Fibroblast of mammary gland (primary cell): Measurements from ENCODE around the gene STIM1.
A peak's percentile ranks its signal among the peaks of the same experiment; 100 is the strongest.

Source experiments
- DNase-seq: peaks from one replicate; pipeline ENCODE4 v3.0.0-alpha.2; 2010; ENCODE audit warnings: low read depth
- H3K4me3 ChIP-seq: 2 replicates; pipeline ENCODE4 v1.5.1; 2011; ENCODE audit warnings: low read depth, mild to moderate bottlenecking, low read length, moderate library complexity; ENCODE audit not compliant: control insufficient read depth
- CTCF ChIP-seq: conservative IDR thresholded peaks from 2 replicates; pipeline ENCODE4 v1.5.1; 2011; ENCODE audit warnings: low read depth, low read length, inconsistent platforms; ENCODE audit not compliant: control insufficient read depth, insufficient read depth

STIM1 gene

GRCh38 chr11:3841426-3842350 is 13.8 kb upstream of the STIM1 start:
- peak overlapping the region; percentile 49 for H3K4me3 ChIP-seq
- TF ChIP-seq CTCF, result peak; percentile 72
- DNase-seq, result peak; percentile 84

DNA sequence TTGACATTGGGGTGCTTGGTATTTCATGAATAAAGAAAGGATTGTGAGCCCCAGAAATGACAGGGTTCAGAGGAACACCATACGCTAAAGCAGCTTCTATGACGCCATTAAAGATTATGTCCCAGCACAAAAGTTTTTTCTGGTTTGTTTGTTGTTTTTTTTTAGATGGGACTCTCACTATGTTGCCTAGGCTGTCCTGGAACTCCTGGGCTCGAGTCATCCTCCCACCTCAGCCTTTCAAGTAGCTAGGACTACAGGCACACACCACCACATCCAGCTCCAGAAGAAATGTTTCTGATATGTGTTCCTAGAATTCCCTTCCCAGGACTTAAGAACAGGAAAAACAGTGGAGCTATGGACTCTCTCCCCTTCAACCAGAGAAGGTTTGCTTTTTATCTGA is 12.1 kb upstream of the STIM1 start:
- TF ChIP-seq CTCF, result no peak
- DNase-seq, result no peak
- no peak overlapping the region for H3K4me3 ChIP-seq

- no peak for DNase-seq
- no peak overlapping the region for H3K4me3 ChIP-seq
- TF ChIP-seq CTCF, result no peak
Measured at GRCh38 chr11:3845246-3845645, 10.2 kb upstream of the STIM1 start.

DNA sequence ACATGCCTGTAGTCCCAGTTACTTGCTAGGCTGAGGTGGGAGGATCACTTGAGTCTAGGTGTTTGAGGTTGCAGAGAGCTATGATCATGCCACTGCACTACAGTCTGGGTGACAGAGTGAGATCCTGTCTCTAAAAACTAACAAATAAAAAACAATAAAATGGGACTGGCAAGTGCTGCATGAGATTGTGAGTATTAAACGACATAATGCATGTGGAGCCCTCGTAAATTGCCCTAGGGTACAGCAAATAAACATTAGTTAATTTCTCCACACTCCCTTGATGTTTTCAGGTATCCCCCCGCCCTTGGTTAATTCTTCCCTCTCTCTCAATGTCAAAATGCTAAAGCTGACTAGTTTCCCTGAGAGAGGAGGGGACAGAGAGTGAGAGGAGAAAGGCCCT is 9.8 kb upstream of the STIM1 start:
- no peak for TF ChIP-seq CTCF
- no peak overlapping the region for H3K4me3 ChIP-seq
- no peak for DNase-seq

DNA sequence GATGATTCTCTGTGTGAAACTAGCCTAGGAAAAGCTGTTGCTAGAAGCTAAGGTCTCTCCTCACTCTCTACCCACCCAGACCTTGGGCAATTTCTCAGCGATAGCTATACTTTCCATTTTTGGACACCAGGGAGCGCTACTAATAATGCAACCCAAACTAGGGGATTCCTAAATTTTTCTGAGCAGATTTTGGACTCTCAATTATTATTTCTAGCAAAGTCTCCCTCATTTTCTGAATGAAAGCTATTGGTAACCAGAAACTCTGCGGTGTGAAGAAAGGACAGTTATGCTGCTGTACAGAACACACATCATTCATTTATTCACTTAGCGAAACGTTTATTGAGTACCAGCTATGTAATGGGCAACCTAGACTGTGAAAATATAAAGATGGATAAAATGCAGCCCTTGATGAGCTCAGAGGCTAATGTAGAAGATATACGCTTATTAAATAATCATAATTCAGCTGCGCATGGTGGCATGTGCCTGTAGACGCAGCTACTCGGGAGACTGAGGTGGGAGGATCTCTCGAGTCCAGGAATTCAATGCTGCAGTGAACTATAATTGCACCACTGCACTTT is 6.1 kb upstream of the STIM1 start:
- TF ChIP-seq CTCF, result peak; percentile 80
- H3K4me3 ChIP-seq, result no peak overlapping the region
- peak; percentile 52 for DNase-seq

GRCh38 chr11:3853545-3853842 is 2.0 kb upstream of the STIM1 start:
- H3K4me3 ChIP-seq, result no peak overlapping the region
- TF ChIP-seq CTCF, result no peak
- no peak for DNase-seq
